ENCODE data around the gene JAK3.

- TF ChIP-seq CTCF (IDR thresholded peaks at IDR 0.05) (no peak), POLR2A (IDR thresholded peaks at IDR 0.05) (no peak), EP300 (IDR thresholded peaks at IDR 0.05) (no peak)
Measured at GRCh38 chr19:17889609-17890214, 41.9 kb upstream of the JAK3 start.

All from tibial nerve (tissue), 4 donors.